ENCODE data around the gene FSIP1.

The FSIP1 gene

GRCh38 chr15:39555885-39556284 lies 226.8 kb downstream of the FSIP1 start:
- no peak for TF ChIP-seq GATA2 (IDR thresholded peaks at IDR 0.05; ENCODE audit: low read depth, low read length)

- no peak for TF ChIP-seq GATA2 (IDR thresholded peaks at IDR 0.05; ENCODE audit: low read depth, low read length)
- no peak for TF ChIP-seq GATA3 (IDR thresholded peaks at IDR 0.05; ENCODE audit: low read depth, low read length)
Observed at GRCh38 chr15:39554746-39555387, 227.8 kb downstream of the FSIP1 start.

- TF ChIP-seq GATA2 (IDR thresholded peaks at IDR 0.05; ENCODE audit: low read depth, low read length) (no peak), GATA3 (IDR thresholded peaks at IDR 0.05; ENCODE audit: low read depth, low read length) (no peak)
Observed at GRCh38 chr15:39553947-39554693, 228.5 kb downstream of the FSIP1 start.

GRCh38 chr15:39552556-39552955 lies 230.1 kb downstream of the FSIP1 start:
- no peak for TF ChIP-seq GATA3 (IDR thresholded peaks at IDR 0.05; ENCODE audit: low read depth, low read length)
- TF ChIP-seq GATA2 (IDR thresholded peaks at IDR 0.05; ENCODE audit: low read depth, low read length), result no peak

GRCh38 chr15:39551476-39551875 lies 231.2 kb downstream of the FSIP1 start:
- TF ChIP-seq GATA3 (IDR thresholded peaks at IDR 0.05; ENCODE audit: low read depth, low read length) (no peak), GATA2 (IDR thresholded peaks at IDR 0.05; ENCODE audit: low read depth, low read length) (no peak)
